KMS-11 (cell line): ENCODE results near the gene KIF12.

Source experiments
- H2AFZ ChIP-seq: fragments of 200-600 bp; sonication (generic); 2 replicates; pipeline ENCODE4 v1.6.1; 2016; ENCODE audit warnings: antibody characterized with exemption, mixed run types, low read depth
- H3K27ac ChIP-seq: fragments of 200-600 bp; sonication (generic); 2 replicates; pipeline ENCODE4 v1.6.1; 2016; ENCODE audit warnings: mild to moderate bottlenecking, mixed run types
- H3K27me3 ChIP-seq: fragments of 200-600 bp; sonication (generic); 2 replicates; pipeline ENCODE4 v1.6.1; 2017; ENCODE audit warnings: mild to moderate bottlenecking, low read depth, mixed run types, moderate library complexity; ENCODE audit not compliant: insufficient read depth
- H3K36me3 ChIP-seq: fragments of 200-600 bp; sonication (generic); 2 replicates; pipeline ENCODE4 v1.6.1; 2017; ENCODE audit warnings: mild to moderate bottlenecking, mixed run types; ENCODE audit not compliant: insufficient read depth
- H3K4me1 ChIP-seq: fragments of 200-600 bp; sonication (generic); 2 replicates; pipeline ENCODE4 v1.6.1; 2016; ENCODE audit warnings: mild to moderate bottlenecking, low read depth, mixed run types; ENCODE audit not compliant: poor library complexity, severe bottlenecking
- H3K4me2 ChIP-seq: fragments of 200-600 bp; sonication (generic); 2 replicates; pipeline ENCODE4 v1.7.0; 2016; ENCODE audit warnings: mild to moderate bottlenecking, mixed run types
- H3K4me3 ChIP-seq: fragments of 200-600 bp; sonication (generic); IDR thresholded peaks from 2 replicates; pipeline ENCODE4 v1.6.1; 2017; ENCODE audit warnings: low read depth, low read length, mixed read lengths; ENCODE audit not compliant: insufficient read depth
- H3K79me2 ChIP-seq: fragments of 200-600 bp; sonication (generic); 2 replicates; pipeline ENCODE4 v1.6.1; 2016; ENCODE audit warnings: low read depth, mixed run types; ENCODE audit not compliant: insufficient read depth
- H3K9ac ChIP-seq: fragments of 200-600 bp; sonication (generic); 2 replicates; pipeline ENCODE4 v1.6.1; 2016; ENCODE audit warnings: mild to moderate bottlenecking, mixed run types
- H4K20me1 ChIP-seq: fragments of 200-600 bp; sonication (generic); 2 replicates; pipeline ENCODE4 v1.6.1; 2016; ENCODE audit warnings: mild to moderate bottlenecking, mixed run types; ENCODE audit not compliant: insufficient read depth
- CTCF ChIP-seq: fragments of 200-600 bp; sonication (generic); conservative IDR thresholded peaks from 2 replicates; pipeline ENCODE4 v1.6.1; 2017; ENCODE audit warnings: low read depth, mild to moderate bottlenecking, antibody characterized with exemption, low read length, moderate library complexity, mixed read lengths

Gene KIF12

DNA sequence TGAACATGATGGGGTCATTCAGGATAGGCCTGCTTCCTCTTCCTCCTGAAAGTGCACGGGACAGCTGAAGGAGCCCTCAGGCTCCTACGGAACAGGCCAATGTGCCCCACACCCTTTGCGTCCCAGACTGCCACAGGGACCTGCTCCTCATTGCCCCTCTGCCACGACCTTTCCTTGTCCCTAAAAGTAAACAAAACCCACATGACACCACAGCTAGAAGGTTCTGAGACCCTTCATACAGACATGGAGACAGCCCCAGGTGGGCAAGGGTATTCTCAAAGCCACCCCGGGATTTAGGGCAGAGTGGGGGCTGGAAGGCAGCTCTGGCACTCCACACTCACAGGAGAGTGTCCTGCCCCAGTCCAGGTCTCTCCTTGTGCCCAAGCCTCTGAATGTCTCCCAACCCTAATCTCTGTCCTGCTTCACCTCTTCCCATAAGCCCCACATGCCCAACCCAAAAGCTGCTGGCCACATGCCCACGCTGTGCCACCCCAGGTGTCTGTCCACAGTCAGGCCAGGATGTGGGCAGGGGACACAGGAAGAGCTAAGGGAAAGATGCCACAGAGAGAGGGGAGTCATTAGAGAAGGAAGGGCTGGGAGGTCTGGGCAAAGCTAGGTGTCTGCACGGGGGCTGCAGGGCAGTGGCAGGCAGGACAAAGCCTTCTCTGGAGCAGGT, 21.8 kb downstream of the KIF12 start:
- H3K36me3 ChIP-seq: no peaks in the 10 kb centered on the region
- no peak overlapping the region for H3K27ac ChIP-seq
- no peak overlapping the region for H3K4me3 ChIP-seq
- TF ChIP-seq CTCF: no peak
- H3K27me3 ChIP-seq: no peaks in the 10 kb centered on the region
- no peaks in the 10 kb centered on the region for H4K20me1 ChIP-seq
- no peak overlapping the region for H3K4me2 ChIP-seq
- no peak overlapping the region for H3K9ac ChIP-seq
- no peak overlapping the region for H2AFZ ChIP-seq
- no peaks in the 10 kb centered on the region for H3K4me1 ChIP-seq
- H3K79me2 ChIP-seq: no peaks in the 10 kb centered on the region

GRCh38 chr9:114076237-114077161, 22.6 kb downstream of the KIF12 start:
- no peaks in the 10 kb centered on the region for H3K4me1 ChIP-seq
- H3K36me3 ChIP-seq: no peaks in the 10 kb centered on the region
- TF ChIP-seq CTCF: no peak
- no peaks in the 10 kb centered on the region for H3K79me2 ChIP-seq
- H3K27me3 ChIP-seq: no peaks in the 10 kb centered on the region
- no peak overlapping the region for H3K27ac ChIP-seq
- no peak overlapping the region for H2AFZ ChIP-seq
- H3K4me2 ChIP-seq: no peak overlapping the region
- no peak overlapping the region for H3K4me3 ChIP-seq
- H3K9ac ChIP-seq: no peak overlapping the region
- no peaks in the 10 kb centered on the region for H4K20me1 ChIP-seq

- no peaks in the 10 kb centered on the region for H3K27me3 ChIP-seq
- H3K4me3 ChIP-seq: no peak overlapping the region
- no peaks in the 10 kb centered on the region for H3K36me3 ChIP-seq
- H3K4me1 ChIP-seq: no peaks in the 10 kb centered on the region
- H3K27ac ChIP-seq: no peak overlapping the region
- no peak overlapping the region for H3K4me2 ChIP-seq
- no peak overlapping the region for H3K9ac ChIP-seq
- H2AFZ ChIP-seq: no peak overlapping the region
- H4K20me1 ChIP-seq: no peaks in the 10 kb centered on the region
- no peaks in the 10 kb centered on the region for H3K79me2 ChIP-seq
- TF ChIP-seq CTCF: no peak
Measured at GRCh38 chr9:114075602-114076001, 23.5 kb downstream of the KIF12 start.

DNA sequence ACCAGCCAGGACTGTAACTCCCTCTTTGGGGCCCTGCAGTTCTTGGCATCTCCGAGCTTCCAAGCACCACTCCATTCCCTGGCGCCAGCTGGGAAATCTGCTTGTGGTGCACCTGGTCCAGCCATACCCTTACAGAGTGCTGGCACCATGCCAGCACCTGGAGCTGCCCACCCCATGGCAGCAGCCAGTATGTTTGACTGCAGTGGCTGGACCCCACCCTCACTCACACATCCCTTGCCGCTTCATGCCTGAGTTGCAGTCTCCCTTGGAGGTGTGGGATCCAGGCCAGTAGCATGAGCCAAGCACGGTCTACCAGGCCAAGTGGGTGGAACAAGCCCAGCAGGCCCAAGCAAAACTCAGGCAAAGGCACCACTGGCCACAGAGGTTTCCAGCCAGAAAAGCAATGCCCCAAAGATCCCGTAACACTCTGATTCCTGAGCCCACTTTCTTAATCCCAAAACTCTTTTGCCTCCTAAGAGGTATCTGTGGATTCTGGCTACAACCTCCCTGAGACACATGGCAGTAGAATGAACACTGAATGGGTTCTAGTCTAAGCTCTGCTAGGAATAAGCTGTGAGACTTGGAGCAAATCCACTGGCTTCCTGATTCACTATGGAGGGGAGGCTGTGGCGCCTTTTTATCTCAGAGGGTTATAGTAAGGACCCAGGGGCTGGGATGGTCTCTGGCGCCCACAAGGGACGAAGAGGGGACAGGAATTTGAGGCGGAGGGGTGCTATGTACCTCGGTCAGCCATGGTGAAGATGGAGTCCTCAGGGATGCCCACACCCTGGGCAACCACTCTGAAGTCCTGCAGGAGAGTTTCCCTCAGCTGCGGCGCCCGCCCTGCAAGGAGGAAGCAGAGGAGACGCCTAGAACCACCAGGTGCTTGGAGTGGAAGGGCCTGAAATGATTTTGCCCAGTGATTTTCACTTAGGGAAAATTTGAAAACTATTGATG, 26.6 kb downstream of the KIF12 start:
- no peaks in the 10 kb centered on the region for H3K79me2 ChIP-seq
- no peak for TF ChIP-seq CTCF
- H4K20me1 ChIP-seq: no peaks in the 10 kb centered on the region
- H3K9ac ChIP-seq: no peak overlapping the region
- no peak overlapping the region for H3K4me2 ChIP-seq
- H3K4me1 ChIP-seq: no peaks in the 10 kb centered on the region
- H3K27ac ChIP-seq: no peak overlapping the region
- H3K27me3 ChIP-seq: no peaks in the 10 kb centered on the region
- H3K4me3 ChIP-seq: no peak overlapping the region
- H2AFZ ChIP-seq: no peak overlapping the region
- H3K36me3 ChIP-seq: no peaks in the 10 kb centered on the region
